RWPE1 (cell line): ENCODE results near the gene INHBB.

Experiments used
- CTCF ChIA-PET: fragments of 350-600 bp; sonication (Branson Sonifier 250); formaldehyde crosslinking; extraction: SDS; loops from one replicate; lab custom pipeline; 2021; lab: Yijun Ruan, JAX
- POLR2A ChIA-PET: fragments of 400-600 bp; formaldehyde crosslinking; extraction: SDS; loops from one replicate; lab custom pipeline; 2020; ENCODE audit warnings: antibody characterized with exemption; ENCODE audit not compliant: low non-redundant PET; lab: Yijun Ruan, JAX
- DNase-seq: peaks from one replicate; pipeline ENCODE4 v3.0.0; 2012; ENCODE audit warnings: low spot score
- H3K27ac ChIP-seq: fragments of 450-650 bp; 2 replicates; pipeline ENCODE4 v1.5.1; 2017
- CTCF ChIP-seq: fragments of 450-650 bp; conservative IDR thresholded peaks from 2 replicates; pipeline ENCODE4 v1.5.1; 2017; ENCODE audit warnings: low read depth, mild to moderate bottlenecking

The INHBB gene

GRCh38 chr2:120383631-120384340 lies 37.9 kb downstream of the INHBB start:
- no peak overlapping the region for H3K27ac ChIP-seq
- no peak for DNase-seq
- POLR2A ChIA-PET = no interaction called here
- TF ChIP-seq CTCF = no peak
- CTCF ChIA-PET = no interaction called here

GRCh38 chr2:120384486-120385354 lies 38.8 kb downstream of the INHBB start:
- CTCF ChIA-PET = interaction anchor here (0.6 kb wide), 1 partner anchor 76 kb away, joined by 6 read pairs; no protein-coding TSS in a partner anchor
- no peak for TF ChIP-seq CTCF
- POLR2A ChIA-PET = no interaction called here
- DNase-seq = no peak
- no peak overlapping the region for H3K27ac ChIP-seq

GRCh38 chr2:120385355-120386127 lies 39.6 kb downstream of the INHBB start:
- no peak for TF ChIP-seq CTCF
- CTCF ChIA-PET = interaction anchor here (0.6 kb wide), 1 partner anchor 76 kb away, joined by 6 read pairs; no protein-coding TSS in a partner anchor

GRCh38 chr2:120388222-120389035 lies 42.5 kb downstream of the INHBB start:
- no peak overlapping the region for H3K27ac ChIP-seq
- CTCF ChIA-PET = no interaction called here
- POLR2A ChIA-PET = no interaction called here
- no peak for DNase-seq
- no peak for TF ChIP-seq CTCF

More at GRCh38 chr2:120385355-120386127, 39.6 kb downstream of the INHBB start:
- POLR2A ChIA-PET = no interaction called here
- H3K27ac ChIP-seq = no peak overlapping the region
- no peak for DNase-seq

- no peak overlapping the region for H3K27ac ChIP-seq
- ChIA-PET POLR2A (no interaction called here), CTCF (no interaction called here)
- no peak for TF ChIP-seq CTCF
- DNase-seq = no peak
Observed at GRCh38 chr2:120389036-120389391, 43.1 kb downstream of the INHBB start.
